Measurements from ENCODE around the gene TTLL9.

DNA sequence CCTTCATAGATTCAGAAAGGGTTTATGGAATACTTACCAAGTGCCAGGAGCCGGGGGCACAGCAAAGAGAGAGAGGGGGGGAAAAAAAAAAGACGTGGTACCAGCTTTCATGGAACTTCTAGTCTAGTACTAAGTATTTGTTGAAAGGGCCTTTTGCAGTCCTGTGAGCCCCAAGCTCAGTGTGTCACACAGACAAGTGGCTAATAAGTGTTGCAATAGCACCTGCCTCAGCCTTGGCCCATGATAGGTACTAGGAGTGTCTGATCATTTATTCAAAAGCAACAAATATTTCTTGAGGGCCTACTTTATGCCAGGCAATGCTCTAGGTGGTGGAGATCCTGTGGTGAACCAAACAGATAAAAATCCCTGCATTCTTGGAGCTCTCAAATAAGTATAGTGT is 43.4 kb upstream of the TTLL9 start:
- TF ChIP-seq POLR2AphosphoS5 (IDR thresholded peaks at IDR 0.05; ENCODE audit: low read depth, low read length), result no peak
- TF ChIP-seq POLR2A (IDR thresholded peaks at IDR 0.05; ENCODE audit: low read depth, low read length), result no peak
